RWPE2 (cell line): ENCODE data around the gene FRMD5.

ENCODE experiments used
- ATAC-seq: fragments of 200-7000 bp; cut with Tn5 transposase; 3 replicates; pipeline ENCODE4 v1.9.1; 2021; ENCODE audit warnings: low read depth
- DNase-seq: peaks from one replicate; pipeline ENCODE4 v3.0.0-alpha.2; 2020; ENCODE audit warnings: low spot score
- H3K27ac ChIP-seq: fragments of 450-650 bp; 2 replicates; pipeline ENCODE4 v1.5.1; 2017; ENCODE audit warnings: mild to moderate bottlenecking; ENCODE audit not compliant: poor library complexity, severe bottlenecking
- H3K27me3 ChIP-seq: fragments of 250-450 bp; sonication (Bioruptor Pico); 2 replicates; pipeline ENCODE4 v1.5.1; 2021; ENCODE audit warnings: mild to moderate bottlenecking, moderate library complexity; ENCODE audit not compliant: insufficient read depth, poor library complexity, severe bottlenecking
- H3K36me3 ChIP-seq: fragments of 250-450 bp; sonication (Bioruptor Pico); 2 replicates; pipeline ENCODE4 v1.5.1; 2020; ENCODE audit warnings: low read depth, mild to moderate bottlenecking, moderate library complexity
- H3K4me1 ChIP-seq: fragments of 250-450 bp; sonication (Bioruptor Pico); 2 replicates; pipeline ENCODE4 v1.5.1; 2021; ENCODE audit warnings: mild to moderate bottlenecking, moderate library complexity; ENCODE audit not compliant: insufficient read depth, poor library complexity, severe bottlenecking
- H3K4me3 ChIP-seq: fragments of 250-450 bp; sonication (Bioruptor Pico); 2 replicates; pipeline ENCODE4 v1.5.1; 2021; ENCODE audit warnings: mild to moderate bottlenecking, moderate library complexity; ENCODE audit not compliant: severe bottlenecking
- H3K9me3 ChIP-seq: fragments of 250-450 bp; sonication (Bioruptor Pico); 2 replicates; pipeline ENCODE4 v1.5.1; 2021; ENCODE audit warnings: mild to moderate bottlenecking, moderate library complexity; ENCODE audit not compliant: severe bottlenecking
- TF ChIP-seq, protein P1 (sequence below): fragments of 450-650 bp; IDR thresholded peaks from one replicate; pipeline ENCODE4 v1.5.1; 2017; ENCODE audit warnings: mild to moderate bottlenecking, moderate library complexity; ENCODE audit not compliant: poor library complexity, severe bottlenecking

FRMD5 gene

DNA sequence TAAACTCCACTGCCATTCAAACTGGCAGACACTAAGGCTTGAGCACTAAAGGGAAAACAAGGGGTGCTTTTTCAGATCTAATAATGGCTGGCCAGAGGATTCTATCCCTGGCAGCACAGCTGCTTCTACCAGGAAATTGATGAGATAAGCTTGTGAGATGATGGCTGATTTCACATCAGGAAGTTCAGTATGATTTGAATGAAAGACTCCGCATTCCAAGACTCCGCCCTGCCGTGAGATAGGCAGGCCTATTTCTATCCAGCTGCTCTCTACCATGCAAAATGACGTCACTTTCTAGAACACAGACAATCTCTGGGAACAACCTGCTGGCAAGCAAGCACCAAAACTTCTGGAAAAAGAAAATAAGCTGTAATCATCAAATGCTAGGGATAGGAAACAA lies 196.5 kb downstream of the FRMD5 start:
- no peak overlapping the region for H3K27ac ChIP-seq
- H3K4me1 ChIP-seq: no peaks in the 10 kb centered on the region
- ATAC-seq: 0 out of 3 replicates have a peak, but pooled peaks have one; percentile 27
- TF ChIP-seq, protein P1, sequence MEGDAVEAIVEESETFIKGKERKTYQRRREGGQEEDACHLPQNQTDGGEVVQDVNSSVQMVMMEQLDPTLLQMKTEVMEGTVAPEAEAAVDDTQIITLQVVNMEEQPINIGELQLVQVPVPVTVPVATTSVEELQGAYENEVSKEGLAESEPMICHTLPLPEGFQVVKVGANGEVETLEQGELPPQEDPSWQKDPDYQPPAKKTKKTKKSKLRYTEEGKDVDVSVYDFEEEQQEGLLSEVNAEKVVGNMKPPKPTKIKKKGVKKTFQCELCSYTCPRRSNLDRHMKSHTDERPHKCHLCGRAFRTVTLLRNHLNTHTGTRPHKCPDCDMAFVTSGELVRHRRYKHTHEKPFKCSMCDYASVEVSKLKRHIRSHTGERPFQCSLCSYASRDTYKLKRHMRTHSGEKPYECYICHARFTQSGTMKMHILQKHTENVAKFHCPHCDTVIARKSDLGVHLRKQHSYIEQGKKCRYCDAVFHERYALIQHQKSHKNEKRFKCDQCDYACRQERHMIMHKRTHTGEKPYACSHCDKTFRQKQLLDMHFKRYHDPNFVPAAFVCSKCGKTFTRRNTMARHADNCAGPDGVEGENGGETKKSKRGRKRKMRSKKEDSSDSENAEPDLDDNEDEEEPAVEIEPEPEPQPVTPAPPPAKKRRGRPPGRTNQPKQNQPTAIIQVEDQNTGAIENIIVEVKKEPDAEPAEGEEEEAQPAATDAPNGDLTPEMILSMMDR: no peak
- no peaks in the 10 kb centered on the region for H3K36me3 ChIP-seq
- DNase-seq: no peak
- H3K9me3 ChIP-seq: peaks cover 2% of the 10 kb centered on the region
- H3K4me3 ChIP-seq: no peak overlapping the region
- H3K27me3 ChIP-seq: no peaks in the 10 kb centered on the region

DNA sequence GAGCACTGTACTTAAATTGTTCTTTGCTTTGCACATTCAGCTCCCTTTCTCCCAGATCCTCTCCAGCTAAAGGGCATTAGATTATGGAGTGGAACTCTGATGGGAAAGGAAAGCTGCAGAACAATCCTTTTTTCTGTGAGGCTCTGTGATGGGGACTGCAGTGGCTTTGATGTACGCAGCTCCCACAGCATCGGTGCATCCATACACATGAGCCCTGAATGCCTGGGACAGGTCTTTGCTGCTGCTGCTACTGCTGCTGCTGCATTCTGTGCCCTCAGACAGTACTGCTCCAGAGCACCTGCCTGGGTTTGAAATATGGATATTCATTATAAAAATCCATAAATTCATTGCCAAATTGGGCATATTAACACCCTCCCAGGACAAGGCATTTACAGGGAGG lies 203.9 kb downstream of the FRMD5 start:
- no peak for ATAC-seq

DNA sequence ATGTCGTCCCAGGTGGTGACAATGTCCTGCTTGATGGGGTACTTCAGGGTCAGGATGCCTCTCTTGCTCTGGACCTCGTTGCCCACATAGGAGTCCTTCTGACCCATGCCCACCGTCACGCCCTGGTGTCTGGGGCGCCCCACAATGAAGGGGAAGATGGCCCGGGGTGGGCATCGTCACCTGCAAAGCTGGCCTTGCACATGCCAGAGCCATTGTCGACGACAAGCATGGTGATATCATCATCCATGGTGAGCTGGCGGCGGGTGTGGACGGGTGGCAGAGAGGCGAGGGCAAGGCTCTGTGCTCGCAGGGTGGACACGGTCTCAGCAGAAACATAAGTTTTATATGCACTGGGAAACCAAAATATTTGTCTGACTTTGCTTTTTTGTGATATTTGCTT lies 205.1 kb downstream of the FRMD5 start:
- H3K27ac ChIP-seq: no peak overlapping the region
- no peak for ATAC-seq
- H3K4me1 ChIP-seq: no peaks in the 10 kb centered on the region
- H3K4me3 ChIP-seq: no peak overlapping the region
- H3K36me3 ChIP-seq: no peaks in the 10 kb centered on the region
- TF ChIP-seq, protein P1: no peak
- peaks cover 2% of the 10 kb centered on the region for H3K9me3 ChIP-seq
- H3K27me3 ChIP-seq: no peaks in the 10 kb centered on the region
- no peak for DNase-seq

More for the DNA sequence above, 203.9 kb downstream of the FRMD5 start:
- peaks cover 2% of the 10 kb centered on the region for H3K9me3 ChIP-seq
- H3K27me3 ChIP-seq: no peaks in the 10 kb centered on the region
- no peaks in the 10 kb centered on the region for H3K4me1 ChIP-seq
- no peak overlapping the region for H3K4me3 ChIP-seq
- TF ChIP-seq, protein P1: no peak
- DNase-seq: no peak
- H3K27ac ChIP-seq: no peak overlapping the region
- H3K36me3 ChIP-seq: no peaks in the 10 kb centered on the region

DNA sequence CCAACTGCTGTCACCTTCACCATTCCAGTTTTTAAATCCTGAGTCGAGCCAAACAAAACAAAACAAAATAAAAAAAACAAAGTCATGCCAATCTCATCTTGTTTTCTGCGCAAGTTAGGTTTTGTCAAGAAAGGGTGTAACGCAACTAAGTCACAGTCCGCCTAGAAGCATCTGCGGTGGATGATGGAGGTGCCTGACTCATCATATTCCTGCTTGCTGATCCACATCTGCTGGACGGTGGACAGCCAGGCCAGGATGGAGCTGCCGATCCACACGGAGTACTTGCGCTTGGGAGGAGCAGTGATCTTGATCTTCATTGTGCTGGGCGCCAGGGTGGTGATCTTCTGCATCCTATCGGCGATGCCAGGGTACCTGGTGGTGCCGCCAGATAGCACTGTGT lies 206.2 kb downstream of the FRMD5 start:
- TF ChIP-seq, protein P1: no peak
- Histone ChIP-seq H3K4me1 (no peaks in the 10 kb centered on the region), H3K9me3 (peaks cover 2% of the 10 kb centered on the region), H3K27ac (no peak overlapping the region), H3K27me3 (no peaks in the 10 kb centered on the region), H3K4me3 (no peak overlapping the region), H3K36me3 (no peaks in the 10 kb centered on the region)
- ATAC-seq (no peak), DNase-seq (no peak)

DNA sequence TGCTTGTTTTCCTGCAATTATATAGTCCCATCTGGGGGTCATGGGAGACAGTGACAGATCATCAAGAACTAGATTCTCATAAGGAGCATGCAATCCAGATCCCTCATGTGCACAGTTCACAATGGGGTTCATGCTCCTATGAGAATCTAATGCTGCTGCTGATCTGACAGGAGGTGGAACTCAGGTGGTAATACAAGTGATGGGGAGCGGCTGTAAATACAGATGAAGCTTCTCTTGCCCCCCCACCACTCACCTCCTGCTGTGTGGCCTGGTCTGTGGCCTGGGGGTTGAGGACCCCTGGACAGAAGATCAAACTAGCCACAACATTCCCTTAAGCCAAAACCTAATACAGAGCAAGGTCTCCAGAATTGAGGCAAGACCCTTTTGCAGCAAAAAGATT lies 207.1 kb downstream of the FRMD5 start:
- DNase-seq (no peak), ATAC-seq (no peak)
- no peaks in the 10 kb centered on the region for H3K9me3 ChIP-seq
- H3K4me1 ChIP-seq: no peaks in the 10 kb centered on the region
- no peak overlapping the region for H3K27ac ChIP-seq
- TF ChIP-seq, protein P1: no peak
- H3K4me3 ChIP-seq: no peak overlapping the region
- no peaks in the 10 kb centered on the region for H3K36me3 ChIP-seq
- H3K27me3 ChIP-seq: no peaks in the 10 kb centered on the region
